Activated T-helper 1 cell treated with anti-CD3 and anti-CD28 coated beads, Interleukin-12 subunit alpha, Interleukin-12 subunit beta, Interleukin-2, Interleukin-4 antibody, amounts not matched to agents 30 ng/mL and 10 ng/mL and 1 ng/mL, durations not matched to agents 14 hours and 24 hours and 36 hours (primary cell): ENCODE results near the gene DNER. TPM values are rescaled to one million over a fixed set of nuclear protein-coding genes. Genes with fewer than 3 reads are reported as not detected.
"Not testable (repeated sequence)": the region's sequence is repeated elsewhere in the genome, so short reads cannot be mapped to it uniquely, and the experiment has no call there.

Experiments used
- DNase-seq: peaks from one replicate; pipeline ENCODE4 v3.0.0; 2021; ENCODE audit warnings: low spot score
- H3K27ac Mint-ChIP-seq: one replicate; pipeline ENCODE4 v1.8.0; 2021; ENCODE audit warnings: mild to moderate bottlenecking, mixed read lengths
- H3K27me3 Mint-ChIP-seq: one replicate; pipeline ENCODE4 v1.8.0; 2022; ENCODE audit warnings: mild to moderate bottlenecking, moderate library complexity, mixed read lengths; ENCODE audit not compliant: insufficient read depth
- H3K36me3 Mint-ChIP-seq: one replicate; pipeline ENCODE4 v1.8.0; 2021; ENCODE audit warnings: low read depth, mixed read lengths
- H3K4me1 Mint-ChIP-seq: one replicate; pipeline ENCODE4 v1.8.0; 2021; ENCODE audit warnings: low read depth, mixed read lengths
- H3K4me3 Mint-ChIP-seq: one replicate; pipeline ENCODE4 v1.8.0; 2021; ENCODE audit warnings: mild to moderate bottlenecking, moderate library complexity, mixed read lengths
- H3K9me3 Mint-ChIP-seq: one replicate; pipeline ENCODE4 v1.8.0; 2021; ENCODE audit warnings: mixed read lengths
- intact Hi-C: fragments of 100-400 bp; cut with micrococcal nuclease; formaldehyde crosslinking; loops from one replicate; pipeline ENCODE4 v1.15.1; 2024
- total RNA-seq: library from RNA; stranded (reverse); gene quantifications from 2 replicates; pipeline ENCODE4 v1.2.3, GENCODE V29; 2022

Gene DNER
- total RNA-seq, 1 donor from 2014 or later: not detected

DNA sequence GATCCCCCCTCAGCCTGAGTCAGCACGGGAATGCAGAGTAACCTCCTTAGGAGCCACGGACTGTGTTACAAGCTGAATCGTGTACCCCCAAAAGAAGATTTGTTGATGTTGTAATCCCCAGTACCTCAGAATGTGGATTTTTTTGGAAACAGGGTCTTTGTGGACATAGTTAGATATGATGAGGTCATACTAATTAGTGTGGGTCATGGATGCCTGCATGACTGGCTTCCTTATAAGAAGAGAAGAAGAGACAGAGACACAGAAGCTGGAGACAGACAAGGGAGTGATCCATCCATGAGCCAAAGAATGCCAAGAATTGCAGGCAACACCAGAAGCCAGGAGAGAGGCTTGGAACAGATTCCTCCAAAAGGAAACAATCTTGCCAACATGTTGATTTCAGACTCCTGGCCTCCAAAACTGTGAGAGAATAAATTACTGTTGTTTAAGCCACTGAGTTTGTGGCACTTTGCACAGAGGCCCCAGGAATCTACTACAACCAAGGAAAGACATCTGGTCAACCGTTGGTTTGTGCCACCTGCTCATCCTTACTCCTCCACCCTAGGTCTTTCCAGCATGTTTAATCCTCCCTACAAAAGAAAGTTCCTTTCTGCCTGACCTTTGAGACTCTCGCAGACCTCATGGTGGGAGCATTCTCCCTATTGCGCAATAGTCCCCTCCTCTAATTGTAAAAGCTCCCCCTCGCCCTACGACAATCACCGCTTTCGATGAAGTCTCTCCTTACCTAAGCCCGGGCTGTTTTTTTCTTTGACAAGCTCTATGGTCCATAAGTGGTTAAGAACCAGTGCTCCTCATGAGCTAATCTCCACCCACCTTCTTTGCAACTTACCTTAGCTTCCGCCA, 91.6 kb downstream of the DNER start:
- Mint-ChIP-seq H3K27me3 (peaks cover 4% of the 10 kb centered on the region), H3K36me3 (no peaks in the 10 kb centered on the region), H3K4me3 (no peak overlapping the region), H3K9me3 (no peaks in the 10 kb centered on the region), H3K4me1 (no peaks in the 10 kb centered on the region), H3K27ac (no peak overlapping the region)
- intact Hi-C loops: no loop called here
- DNase-seq: no peak

DNA sequence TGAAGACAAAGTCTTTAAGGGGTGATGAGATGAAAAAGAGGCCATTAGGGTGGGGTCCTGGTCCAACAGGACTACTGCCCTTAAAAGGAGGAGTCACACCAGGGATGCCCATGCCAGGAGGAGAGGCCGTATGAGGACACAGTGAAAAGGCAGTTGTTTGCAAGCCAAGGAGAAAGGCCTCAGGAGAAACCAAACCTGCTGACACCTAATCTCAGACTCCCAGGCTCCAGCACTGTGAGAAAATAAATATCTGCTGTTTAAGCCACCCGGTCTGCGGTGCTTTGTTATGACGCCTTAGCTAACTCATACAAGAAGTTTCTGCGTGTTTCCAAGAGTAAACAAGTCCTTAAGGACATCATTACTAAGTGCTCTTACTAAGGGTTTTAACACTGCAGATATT, 93.6 kb downstream of the DNER start:
- intact Hi-C loops: no loop called here
- Mint-ChIP-seq H3K4me3 (no peak overlapping the region), H3K9me3 (no peaks in the 10 kb centered on the region), H3K27ac (no peak overlapping the region), H3K36me3 (no peaks in the 10 kb centered on the region), H3K4me1 (no peaks in the 10 kb centered on the region), H3K27me3 (peaks cover 4% of the 10 kb centered on the region)
- no peak for DNase-seq

DNA sequence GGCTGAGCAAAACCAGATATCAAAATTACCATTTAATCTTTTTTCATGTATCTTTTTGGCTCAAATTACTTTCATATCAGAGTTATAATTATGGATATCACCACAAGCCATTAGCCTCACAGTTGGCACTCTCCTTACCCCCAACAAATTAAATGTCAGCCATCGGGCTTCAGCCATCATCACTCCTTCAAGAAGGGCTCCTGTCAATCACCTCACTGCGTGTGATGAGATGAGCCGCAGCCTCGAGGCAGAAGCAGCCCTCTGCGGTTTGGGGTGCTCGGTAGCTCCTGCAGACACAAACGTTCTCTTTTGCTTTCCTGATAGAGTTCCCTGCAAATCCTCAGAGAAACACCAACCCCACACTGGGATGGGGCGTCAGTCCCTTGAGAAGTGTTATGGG, 94.1 kb downstream of the DNER start:
- intact Hi-C loops: no loop called here
- Mint-ChIP-seq H3K9me3 (no peaks in the 10 kb centered on the region), H3K4me3 (no peak overlapping the region), H3K27ac (no peak overlapping the region), H3K27me3 (peaks cover 4% of the 10 kb centered on the region), H3K36me3 (no peaks in the 10 kb centered on the region), H3K4me1 (no peaks in the 10 kb centered on the region)
- DNase-seq: no peak

DNA sequence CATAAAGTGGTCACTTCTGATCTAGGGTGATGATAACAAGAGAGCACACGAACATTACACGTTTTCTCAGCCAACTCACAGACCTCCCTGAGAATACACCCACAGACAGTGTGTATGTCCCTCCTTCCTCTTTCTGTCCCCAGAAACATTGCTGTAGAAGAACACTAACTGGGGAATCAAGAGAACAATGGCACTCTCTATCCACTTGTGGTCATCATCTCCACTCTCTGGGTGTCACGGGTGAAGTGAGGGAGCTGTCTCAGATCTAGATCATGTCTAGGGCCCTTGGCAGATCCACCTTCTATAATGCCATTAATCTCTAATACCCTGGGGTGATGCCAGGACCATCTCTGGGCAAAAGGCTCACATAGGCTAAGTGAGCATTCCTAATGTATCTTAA, 97.9 kb downstream of the DNER start:
- intact Hi-C loops: no loop called here
- no peaks in the 10 kb centered on the region for H3K36me3 Mint-ChIP-seq
- no peaks in the 10 kb centered on the region for H3K9me3 Mint-ChIP-seq
- DNase-seq: no peak
- H3K4me1 Mint-ChIP-seq: no peaks in the 10 kb centered on the region
- H3K4me3 Mint-ChIP-seq: no peak overlapping the region
- H3K27me3 Mint-ChIP-seq: peaks cover 2% of the 10 kb centered on the region
- no peak overlapping the region for H3K27ac Mint-ChIP-seq

DNA sequence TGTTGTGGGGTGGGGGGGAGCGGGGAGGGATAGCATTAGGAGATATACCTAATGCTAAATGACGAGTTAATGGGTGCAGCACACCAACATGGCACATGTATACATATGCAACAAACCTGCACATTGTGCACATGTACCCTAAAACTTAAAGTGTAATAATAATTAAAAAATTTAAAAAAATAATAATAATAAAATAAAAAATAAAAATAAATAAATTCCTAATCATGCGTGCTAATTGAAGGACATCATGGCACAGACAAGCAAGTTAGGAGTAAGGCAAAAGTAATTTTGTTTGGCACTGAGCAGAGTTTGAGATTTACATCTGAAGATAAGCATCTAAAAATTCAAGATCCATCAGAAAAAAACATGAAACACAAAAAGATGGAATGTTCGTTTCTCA, 100.3 kb downstream of the DNER start:
- H3K27ac Mint-ChIP-seq: not testable (repeated sequence)

GRCh38 chr2:229612384-229612971, 101.9 kb downstream of the DNER start:
- no peak overlapping the region for H3K4me3 Mint-ChIP-seq
- H3K36me3 Mint-ChIP-seq: no peaks in the 10 kb centered on the region
- H3K27me3 Mint-ChIP-seq: no peaks in the 10 kb centered on the region
- no peak for DNase-seq
- no peak overlapping the region for H3K27ac Mint-ChIP-seq
- no peaks in the 10 kb centered on the region for H3K4me1 Mint-ChIP-seq
- H3K9me3 Mint-ChIP-seq: no peaks in the 10 kb centered on the region
- intact Hi-C loops: no loop called here

More for the DNA sequence above, 100.3 kb downstream of the DNER start:
- H3K27me3 Mint-ChIP-seq, intact Hi-C loops, H3K36me3 Mint-ChIP-seq, H3K9me3 Mint-ChIP-seq, H3K4me1 Mint-ChIP-seq, DNase-seq, H3K4me3 Mint-ChIP-seq: not testable (repeated sequence)

GRCh38 chr2:229611360-229611759, 103.0 kb downstream of the DNER start:
- intact Hi-C loops: no loop called here
- no peaks in the 10 kb centered on the region for H3K27me3 Mint-ChIP-seq
- H3K27ac Mint-ChIP-seq: no peak overlapping the region
- H3K4me3 Mint-ChIP-seq: no peak overlapping the region
- no peak for DNase-seq
- no peaks in the 10 kb centered on the region for H3K36me3 Mint-ChIP-seq
- no peaks in the 10 kb centered on the region for H3K9me3 Mint-ChIP-seq
- no peaks in the 10 kb centered on the region for H3K4me1 Mint-ChIP-seq

DNA sequence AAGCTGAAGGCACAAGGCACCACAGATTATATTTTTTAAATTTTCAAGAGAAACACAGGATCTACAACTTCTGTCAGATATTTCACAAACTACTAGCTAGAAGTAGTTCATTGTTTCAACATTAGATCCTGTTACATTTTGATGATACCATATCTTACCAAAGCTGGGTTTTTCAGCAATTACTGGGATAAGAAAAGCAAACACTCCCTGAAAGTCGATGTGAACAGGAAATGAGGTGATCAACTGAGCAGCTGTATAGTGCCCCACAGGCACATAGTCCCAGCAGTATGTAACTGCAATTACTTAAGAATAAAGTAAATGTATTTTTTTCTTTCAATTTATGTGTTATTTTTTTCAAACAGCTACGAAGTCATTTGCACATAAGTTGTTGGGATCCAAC, 103.5 kb downstream of the DNER start:
- intact Hi-C loops: no loop called here
- Mint-ChIP-seq H3K9me3 (no peaks in the 10 kb centered on the region), H3K4me1 (no peaks in the 10 kb centered on the region), H3K27me3 (no peaks in the 10 kb centered on the region), H3K36me3 (no peaks in the 10 kb centered on the region), H3K4me3 (no peak overlapping the region), H3K27ac (no peak overlapping the region)
- no peak for DNase-seq

- H3K36me3 Mint-ChIP-seq: no peaks in the 10 kb centered on the region
- H3K4me1 Mint-ChIP-seq: no peaks in the 10 kb centered on the region
- no peak overlapping the region for H3K27ac Mint-ChIP-seq
- no peak overlapping the region for H3K4me3 Mint-ChIP-seq
- no peak for DNase-seq
- H3K9me3 Mint-ChIP-seq: no peaks in the 10 kb centered on the region
- no peaks in the 10 kb centered on the region for H3K27me3 Mint-ChIP-seq
- intact Hi-C loops: no loop called here
Observed at GRCh38 chr2:229610333-229610732, 104.0 kb downstream of the DNER start.

- Mint-ChIP-seq H3K27me3 (peaks cover 8% of the 10 kb centered on the region), H3K9me3 (no peaks in the 10 kb centered on the region), H3K27ac (no peak overlapping the region), H3K36me3 (no peaks in the 10 kb centered on the region), H3K4me3 (no peak overlapping the region), H3K4me1 (no peaks in the 10 kb centered on the region)
- no peak for DNase-seq
- intact Hi-C loops: no loop called here
Observed at GRCh38 chr2:229601936-229602335, 112.4 kb downstream of the DNER start.

DNA sequence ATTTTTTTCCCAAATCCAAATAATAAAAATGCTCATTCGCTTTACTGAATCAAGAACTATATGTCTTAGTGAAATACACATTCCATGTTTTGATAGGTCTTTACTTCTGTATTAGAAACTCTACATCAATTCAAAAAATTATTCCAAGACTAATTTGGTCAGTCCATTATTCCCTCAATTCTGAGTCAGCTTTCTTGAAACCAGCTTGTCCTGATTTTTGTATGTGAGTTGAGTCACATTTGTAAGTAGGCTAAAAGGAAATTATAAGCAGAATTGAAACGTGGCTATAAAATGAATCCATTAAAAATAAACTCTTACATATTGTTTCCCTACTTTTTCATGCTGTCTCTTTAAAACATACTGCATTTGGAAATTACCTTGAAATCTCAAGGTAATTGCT, 113.0 kb downstream of the DNER start:
- no peaks in the 10 kb centered on the region for H3K4me1 Mint-ChIP-seq
- H3K4me3 Mint-ChIP-seq: no peak overlapping the region
- H3K27ac Mint-ChIP-seq: no peak overlapping the region
- no peak for DNase-seq
- peaks cover 8% of the 10 kb centered on the region for H3K27me3 Mint-ChIP-seq
- H3K9me3 Mint-ChIP-seq: no peaks in the 10 kb centered on the region
- intact Hi-C loops: no loop called here
- H3K36me3 Mint-ChIP-seq: no peaks in the 10 kb centered on the region

DNA sequence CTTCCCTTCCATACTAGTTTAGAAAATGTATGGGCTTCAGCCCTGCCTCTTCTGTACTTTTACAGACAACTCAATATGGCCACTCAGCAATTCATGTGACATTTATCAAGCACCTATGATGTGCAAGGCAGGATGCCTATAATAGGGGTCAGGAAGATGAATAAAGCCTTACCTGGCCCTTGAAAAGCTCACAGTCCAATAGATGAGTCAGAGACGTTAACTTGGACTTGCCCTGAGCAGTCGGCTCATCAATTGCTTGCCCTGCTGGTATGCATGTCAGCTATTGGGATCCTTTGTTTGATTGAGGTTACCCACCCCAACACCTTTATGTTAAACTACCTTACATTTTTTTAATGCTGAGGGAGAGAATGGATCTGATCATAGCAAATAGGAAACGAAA, 116.1 kb downstream of the DNER start:
- H3K27ac Mint-ChIP-seq: no peak overlapping the region
- no peaks in the 10 kb centered on the region for H3K4me1 Mint-ChIP-seq

DNA sequence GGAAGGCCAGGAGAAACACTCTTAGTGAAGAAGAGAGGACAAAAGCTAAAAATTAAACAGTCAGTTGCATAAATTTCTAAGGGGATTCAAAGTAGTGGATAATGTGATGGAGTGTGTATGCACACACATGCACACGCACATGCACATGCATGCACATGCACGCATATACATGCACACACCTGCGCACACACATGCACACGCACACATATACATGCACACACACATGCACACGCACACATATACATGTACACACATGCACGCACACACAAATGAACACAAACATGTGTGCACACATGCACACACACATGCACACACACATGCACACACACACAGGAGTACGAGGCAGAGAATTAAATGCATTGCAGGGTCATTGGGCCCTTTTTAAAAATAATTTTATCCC, 117.6 kb downstream of the DNER start:
- H3K36me3 Mint-ChIP-seq: no peaks in the 10 kb centered on the region
- H3K27ac Mint-ChIP-seq: no peak overlapping the region
- no peak for DNase-seq
- H3K4me3 Mint-ChIP-seq: no peak overlapping the region
- intact Hi-C loops: no loop called here
- H3K27me3 Mint-ChIP-seq: peaks cover 9% of the 10 kb centered on the region
- no peaks in the 10 kb centered on the region for H3K4me1 Mint-ChIP-seq
- no peaks in the 10 kb centered on the region for H3K9me3 Mint-ChIP-seq

More for the DNA sequence above, 116.1 kb downstream of the DNER start:
- no peaks in the 10 kb centered on the region for H3K9me3 Mint-ChIP-seq
- DNase-seq: no peak
- no peak overlapping the region for H3K4me3 Mint-ChIP-seq
- peaks cover 10% of the 10 kb centered on the region for H3K27me3 Mint-ChIP-seq
- H3K36me3 Mint-ChIP-seq: no peaks in the 10 kb centered on the region
- intact Hi-C loops: no loop called here
